Measurements from ENCODE around the gene CFAP46.
A peak's percentile ranks its signal among the peaks of the same experiment; 100 is the strongest.
"Not testable (repeated sequence)": the region's sequence is repeated elsewhere in the genome, so short reads cannot be mapped to it uniquely, and the experiment has no call there.

Gene CFAP46

DNA sequence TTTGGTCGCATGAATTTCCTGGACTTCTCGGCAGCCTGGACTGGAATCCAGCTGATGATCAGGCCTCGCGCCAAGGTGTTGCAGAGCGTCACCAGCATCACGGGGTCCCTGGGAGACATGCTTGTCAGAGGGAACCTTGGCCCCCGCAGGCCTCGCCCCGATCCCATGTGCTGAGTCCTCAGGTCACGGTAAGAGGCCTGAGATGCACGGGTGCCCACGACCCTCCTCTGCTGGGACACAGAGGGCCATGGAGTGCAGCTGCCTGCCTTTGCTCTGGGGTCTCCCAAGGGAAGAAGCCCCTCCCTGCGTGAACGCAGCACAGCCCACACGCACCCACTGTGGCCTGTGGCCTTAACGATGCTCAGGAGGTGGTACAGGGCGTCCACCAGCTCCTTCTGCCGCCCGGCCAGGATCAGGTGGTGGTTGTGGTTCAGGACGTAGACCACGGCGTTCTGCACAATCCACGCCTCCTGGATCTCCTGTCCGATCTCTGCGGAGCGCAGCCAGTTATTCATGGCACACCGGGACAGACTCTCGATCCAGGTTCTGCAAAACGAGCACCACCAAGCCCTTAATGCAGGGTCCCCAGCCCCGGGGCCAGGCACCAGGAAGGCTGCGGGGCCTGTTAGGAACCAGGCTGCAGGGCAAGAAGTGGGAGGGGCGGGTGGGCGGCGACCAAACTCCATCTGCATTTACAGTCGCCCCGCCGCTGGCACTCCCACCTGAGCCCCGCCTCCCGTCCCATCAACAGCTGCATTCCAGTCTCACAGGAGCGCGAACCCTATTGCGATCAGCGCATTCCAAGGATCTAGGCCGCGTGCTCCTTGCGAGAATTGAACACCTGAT, 29.4 kb downstream of the CFAP46 start:
- no peak for DNase-seq

DNA sequence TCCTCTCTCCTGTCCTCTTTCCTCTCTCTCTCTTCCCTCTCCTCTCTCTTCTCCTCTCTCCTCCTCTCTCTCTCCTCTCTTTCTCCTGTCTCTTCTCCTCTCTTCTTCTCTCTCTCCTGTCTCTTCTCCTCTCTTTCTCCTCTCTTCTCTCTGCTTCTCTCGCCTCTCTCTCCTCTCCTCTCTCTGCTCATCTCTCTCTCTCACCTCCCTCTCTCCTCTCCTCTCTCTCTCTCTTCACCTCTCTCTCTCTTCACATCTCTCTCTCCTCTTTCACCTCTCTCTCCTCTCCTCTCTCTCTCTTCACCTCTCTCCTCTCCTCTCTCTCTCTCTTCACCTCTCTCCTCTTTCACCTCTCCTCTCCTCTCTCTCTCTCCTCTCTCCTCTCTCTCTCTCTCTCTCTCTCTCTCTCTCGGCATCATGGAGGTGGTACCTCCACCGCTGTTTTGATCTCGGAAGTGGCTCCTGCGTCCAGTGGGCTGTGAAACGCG, 30.1 kb downstream of the CFAP46 start:
- no peak for DNase-seq

DNA sequence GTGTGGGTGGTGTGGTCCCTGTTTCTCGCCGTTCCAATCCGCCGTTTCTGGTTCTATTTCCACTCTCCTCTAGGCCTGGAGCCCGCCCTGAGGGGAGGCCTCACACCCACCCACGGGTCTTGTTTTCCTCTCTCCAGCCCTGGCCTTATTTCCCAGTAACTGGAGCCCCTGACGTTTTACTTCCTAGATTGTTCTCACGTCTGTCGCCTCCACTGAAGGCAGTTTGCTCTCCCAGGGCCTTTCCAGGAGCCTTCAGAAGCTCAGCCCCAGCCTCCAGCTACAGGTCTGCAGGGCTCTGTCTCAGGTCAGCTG, 30.6 kb downstream of the CFAP46 start:
- no peak for DNase-seq

- DNase-seq = no peak
Measured at GRCh38 chr10:132910901-132911785, 31.2 kb downstream of the CFAP46 start.

DNA sequence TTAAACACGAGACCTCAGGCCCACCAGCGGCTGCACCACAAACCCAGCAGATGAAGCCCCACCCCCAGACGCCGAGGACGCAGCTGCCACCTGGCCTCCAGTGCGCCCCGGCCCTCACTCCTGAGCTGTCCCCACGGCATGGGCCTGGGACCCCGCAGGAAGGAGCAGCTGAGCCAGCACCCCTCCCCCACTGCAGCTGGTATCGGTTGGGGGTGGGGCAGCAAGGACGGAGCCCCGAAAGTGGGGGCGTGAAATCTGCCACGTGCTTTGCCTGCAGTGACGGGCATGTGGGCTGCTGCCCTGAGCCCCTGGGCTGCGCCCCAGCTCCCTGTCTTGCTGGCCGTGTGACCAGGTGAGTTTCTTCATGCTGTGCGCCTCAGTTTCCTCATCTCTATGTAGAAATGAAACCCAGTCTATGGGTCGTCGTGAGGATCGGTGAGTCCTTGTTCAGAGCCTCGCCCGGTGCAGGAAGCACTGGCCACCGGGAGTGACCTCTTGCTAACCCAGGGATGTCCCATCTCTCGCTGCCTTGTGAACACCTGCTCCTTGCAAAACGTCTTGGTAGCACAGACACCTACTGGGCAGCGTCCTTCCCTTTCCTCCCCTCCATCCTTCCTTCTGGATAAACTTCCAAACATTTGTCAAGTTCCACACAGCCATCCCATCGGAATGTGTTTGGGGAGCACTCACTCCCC, 32.0 kb downstream of the CFAP46 start:
- DNase-seq = no peak

- DNase-seq = no peak
Measured at GRCh38 chr10:132909491-132910071, 32.8 kb downstream of the CFAP46 start.

GRCh38 chr10:132908621-132909295, 33.6 kb downstream of the CFAP46 start:
- no peak for DNase-seq

- no peak for DNase-seq
Measured at GRCh38 chr10:132907821-132908620, 34.3 kb downstream of the CFAP46 start.

DNA sequence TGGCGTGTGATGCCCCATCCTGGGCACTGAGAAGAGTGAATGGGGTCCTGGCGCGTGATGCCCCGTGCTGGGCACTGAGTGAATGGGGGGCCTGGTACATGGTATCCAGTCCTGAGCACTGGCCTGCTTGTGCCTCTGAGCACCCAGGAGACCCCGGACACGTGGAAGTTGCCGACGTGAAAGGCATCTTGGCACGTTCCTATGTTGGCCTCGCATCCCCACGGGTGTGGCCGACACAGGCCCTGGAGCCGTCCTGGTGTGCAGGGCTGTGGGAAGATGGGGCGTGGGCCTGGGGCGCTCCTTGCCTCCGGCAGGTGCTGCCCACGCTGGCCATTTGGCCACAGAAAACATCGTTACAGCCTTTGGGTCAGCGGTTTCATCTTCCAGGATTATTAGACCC, 35.5 kb downstream of the CFAP46 start:
- no peak for DNase-seq

DNA sequence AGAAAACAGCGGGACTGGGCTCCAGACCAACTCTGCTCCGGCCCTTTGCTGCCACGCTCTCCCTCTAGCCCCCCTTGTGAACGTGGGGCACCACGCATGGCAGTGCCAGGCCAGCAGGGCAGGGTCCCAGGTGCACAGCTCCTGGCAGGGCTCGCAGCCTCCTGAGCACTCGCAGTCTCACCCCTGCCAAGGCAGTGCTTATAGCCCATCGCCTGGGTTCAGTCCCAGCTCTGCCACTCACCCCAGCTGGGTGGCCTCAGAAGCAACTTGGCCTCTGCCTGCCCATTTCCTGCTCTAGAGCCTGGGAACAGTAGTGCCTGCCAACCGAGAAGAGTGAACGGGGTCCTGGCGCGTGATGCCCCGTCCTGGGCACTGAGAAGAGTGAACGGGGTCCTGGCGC, 36.3 kb downstream of the CFAP46 start:
- no peak for DNase-seq

- no peak for DNase-seq
Measured at GRCh38 chr10:132905661-132906060, 36.7 kb downstream of the CFAP46 start.

GRCh38 chr10:132904814-132905649, 37.3 kb downstream of the CFAP46 start:
- no peak for DNase-seq

DNA sequence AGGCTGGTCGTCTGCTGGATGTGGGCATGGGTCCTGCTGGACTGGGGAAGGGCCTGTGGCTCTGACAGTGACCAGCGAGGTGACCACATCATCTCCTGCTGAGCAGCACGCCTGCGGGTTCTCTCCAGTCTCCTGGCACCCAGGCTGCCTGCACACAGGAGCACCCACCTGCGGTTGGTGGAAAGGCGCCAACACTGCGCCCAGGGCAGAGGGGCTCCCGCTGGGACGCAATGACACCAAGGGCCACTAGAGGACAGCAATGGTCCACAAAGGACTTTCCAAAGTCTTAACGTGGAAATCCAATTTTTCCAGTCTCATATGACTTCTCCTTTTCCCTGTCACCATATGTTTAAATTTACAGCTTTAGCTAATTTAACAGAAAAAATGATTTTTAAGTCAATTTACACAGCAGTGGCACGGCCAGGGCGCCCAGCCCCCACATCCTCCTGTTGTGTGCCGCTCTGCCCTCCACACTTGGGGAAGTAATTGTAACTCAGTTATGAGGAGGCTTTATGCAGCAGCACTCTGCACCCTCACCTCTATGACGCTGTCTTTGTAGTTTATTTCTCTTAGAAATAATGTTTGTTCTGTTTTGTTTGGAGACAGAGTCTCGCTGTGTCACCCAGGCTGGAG, 38.1 kb downstream of the CFAP46 start:
- DNase-seq = peak; percentile 10

DNA sequence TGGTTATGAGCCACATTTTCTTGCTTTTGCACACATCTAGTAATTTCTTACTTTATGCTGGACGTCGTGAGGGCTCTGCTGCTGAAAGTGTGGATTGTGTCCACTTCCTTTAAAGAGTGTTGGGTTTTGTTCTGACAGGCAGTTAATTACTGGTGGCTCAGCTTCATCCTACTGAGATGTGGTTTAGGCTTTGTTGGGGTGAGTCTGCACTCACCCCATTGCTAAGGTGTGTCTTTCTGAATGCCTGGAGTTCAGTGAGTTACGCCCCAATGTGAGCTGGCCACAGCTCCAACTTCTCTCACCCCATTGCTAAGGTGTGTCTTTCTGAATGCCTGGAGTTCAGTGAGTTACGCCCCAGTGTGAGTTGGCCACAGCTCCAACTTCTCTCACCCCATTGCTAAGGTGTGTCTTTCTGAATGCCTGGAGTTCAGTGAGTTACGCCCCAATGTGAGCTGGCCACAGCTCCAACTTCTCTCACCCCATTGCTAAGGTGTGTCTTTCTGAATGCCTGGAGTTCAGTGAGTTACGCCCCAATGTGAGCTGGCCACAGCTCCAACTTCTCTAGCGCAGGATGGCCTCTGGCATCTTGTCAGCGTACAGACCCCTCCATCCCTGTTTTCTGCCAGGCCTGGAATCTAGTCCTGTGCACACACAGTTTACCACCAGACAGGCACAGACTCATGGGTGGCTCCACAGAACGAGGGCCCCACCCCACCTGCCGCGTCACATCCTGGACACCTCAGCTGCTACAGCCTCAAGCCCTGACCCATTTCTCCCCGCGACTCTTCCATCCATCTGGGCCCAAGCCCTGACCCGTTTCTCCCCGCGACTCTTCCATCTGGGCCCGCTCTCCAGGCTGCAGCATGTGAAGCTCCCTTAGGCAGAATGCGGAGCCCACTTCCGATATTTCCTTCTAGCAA, 39.5 kb downstream of the CFAP46 start:
- DNase-seq = not testable (repeated sequence)

GRCh38 chr10:132901351-132901750, 41.0 kb downstream of the CFAP46 start:
- DNase-seq = no peak

DNA sequence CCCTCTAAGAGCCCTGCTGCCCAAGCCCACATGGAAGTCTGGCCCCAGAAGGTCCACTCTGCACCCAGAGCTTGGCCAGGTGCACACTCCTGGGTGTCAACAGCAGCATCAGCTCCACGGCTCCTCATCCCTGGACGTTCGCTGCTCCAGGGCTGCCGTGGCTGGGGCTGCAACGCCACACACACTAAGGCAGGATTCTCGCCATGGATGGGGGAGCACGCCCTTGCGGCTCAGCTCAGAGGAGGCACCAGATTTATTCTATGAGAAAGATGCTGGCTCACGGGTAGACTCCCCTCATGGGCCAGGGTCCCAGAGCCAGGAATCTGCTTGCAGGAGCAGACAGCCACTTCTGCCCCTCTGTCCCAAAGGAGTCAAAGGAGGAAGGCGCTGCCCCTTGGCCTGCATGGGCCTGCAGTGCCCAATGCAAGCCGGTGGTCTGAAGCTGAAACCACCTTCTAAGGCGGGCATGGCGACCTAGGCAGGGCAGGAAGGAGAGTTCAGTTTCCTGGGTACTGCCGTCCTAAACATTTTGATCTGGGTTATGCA, 42.1 kb downstream of the CFAP46 start:
- DNase-seq = no peak

DNA sequence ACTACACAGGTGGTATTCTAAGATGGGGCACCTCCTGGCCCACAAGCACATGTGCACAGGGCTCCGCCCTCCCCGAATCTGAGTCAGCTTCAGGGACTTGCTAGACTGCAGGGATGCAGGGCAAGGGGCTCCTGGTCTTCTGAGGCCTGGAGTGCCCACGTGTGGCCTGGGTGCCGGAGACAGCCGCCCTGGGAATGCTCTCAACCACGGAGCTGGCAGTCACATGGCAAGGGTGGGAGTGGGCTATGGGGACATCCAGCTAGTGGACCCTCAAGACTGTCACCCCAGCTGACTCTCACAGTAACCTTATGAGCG, 42.7 kb downstream of the CFAP46 start:
- no peak for DNase-seq

- no peak for DNase-seq
Measured at GRCh38 chr10:132899054-132899750, 43.2 kb downstream of the CFAP46 start.

All from HCEC 1CT (cell line).